Loucy (cell line): ENCODE measurements around the gene CASQ1.

Experiments
- H2AFZ ChIP-seq: fragments of 200-600 bp; sonication (generic); 2 replicates; pipeline ENCODE4 v1.6.0; 2016; ENCODE audit warnings: antibody characterized with exemption, mild to moderate bottlenecking, low read length, moderate library complexity
- H3F3A ChIP-seq: fragments of 200-600 bp; 2 replicates; pipeline ENCODE4 v1.6.0; 2016; ENCODE audit warnings: antibody characterized with exemption, low read depth, mild to moderate bottlenecking
- H3K27me3 ChIP-seq: fragments of 200-600 bp; sonication (generic); 2 replicates; pipeline ENCODE4 v1.6.1; 2014; ENCODE audit warnings: low read length, mild to moderate bottlenecking; ENCODE audit not compliant: insufficient read depth, poor library complexity, severe bottlenecking
- H3K36me3 ChIP-seq: fragments of 200-600 bp; sonication (generic); 2 replicates; pipeline ENCODE4 v1.6.1; 2016; ENCODE audit warnings: low read length; ENCODE audit not compliant: insufficient read depth
- H3K4me1 ChIP-seq: fragments of 200-600 bp; sonication (generic); 2 replicates; pipeline ENCODE4 v1.5.1; 2014; ENCODE audit warnings: low read length, mild to moderate bottlenecking; ENCODE audit not compliant: insufficient read depth, poor library complexity, severe bottlenecking
- H3K4me2 ChIP-seq: fragments of 200-600 bp; sonication (generic); 2 replicates; pipeline ENCODE4 v1.6.0; 2014; ENCODE audit warnings: antibody characterized with exemption, low read length, low read depth, mild to moderate bottlenecking; ENCODE audit not compliant: poor library complexity, severe bottlenecking
- H3K4me3 ChIP-seq: fragments of 200-600 bp; sonication (generic); 2 replicates; pipeline ENCODE4 v1.5.1; 2014; ENCODE audit warnings: low read length, mild to moderate bottlenecking, mixed read lengths; ENCODE audit not compliant: poor library complexity, severe bottlenecking
- H3K79me2 ChIP-seq: fragments of 200-600 bp; sonication (generic); 2 replicates; pipeline ENCODE4 v1.6.1; 2014; ENCODE audit warnings: low read length; ENCODE audit not compliant: insufficient read depth
- H3K9ac ChIP-seq: fragments of 200-600 bp; sonication (generic); 2 replicates; pipeline ENCODE4 v1.6.0; 2014; ENCODE audit warnings: mild to moderate bottlenecking, low read depth, low read length, moderate library complexity; ENCODE audit not compliant: poor library complexity, severe bottlenecking
- H3K9me2 ChIP-seq: fragments of 200-600 bp; sonication (generic); replicated peaks from 2 replicates; pipeline ENCODE4 v1.6.1; 2016; ENCODE audit warnings: low read depth, low read length, mixed read lengths
- H3K9me3 ChIP-seq: fragments of 200-600 bp; sonication (generic); 2 replicates; pipeline ENCODE4 v1.6.1; 2014; ENCODE audit warnings: mild to moderate bottlenecking, antibody characterized with exemption, low read length, low read depth; ENCODE audit not compliant: insufficient read depth
- H4K20me1 ChIP-seq: fragments of 200-600 bp; sonication (generic); 2 replicates; pipeline ENCODE4 v1.6.0; 2014; ENCODE audit warnings: antibody characterized with exemption, low read length, mild to moderate bottlenecking; ENCODE audit not compliant: insufficient read depth, poor library complexity, severe bottlenecking
- EZH2phosphoT487 ChIP-seq: fragments of 200-600 bp; IDR thresholded peaks from 2 replicates; pipeline ENCODE4 v1.6.1; 2018; ENCODE audit warnings: antibody characterized with exemption, mild to moderate bottlenecking, moderate library complexity, borderline replicate concordance
- TF ChIP-seq, protein P1 (sequence below): fragments of 200-600 bp; sonication (generic); conservative IDR thresholded peaks from 2 replicates; pipeline ENCODE4 v1.5.1; 2014; ENCODE audit warnings: mild to moderate bottlenecking, antibody characterized with exemption, low read length

CASQ1 gene

DNA sequence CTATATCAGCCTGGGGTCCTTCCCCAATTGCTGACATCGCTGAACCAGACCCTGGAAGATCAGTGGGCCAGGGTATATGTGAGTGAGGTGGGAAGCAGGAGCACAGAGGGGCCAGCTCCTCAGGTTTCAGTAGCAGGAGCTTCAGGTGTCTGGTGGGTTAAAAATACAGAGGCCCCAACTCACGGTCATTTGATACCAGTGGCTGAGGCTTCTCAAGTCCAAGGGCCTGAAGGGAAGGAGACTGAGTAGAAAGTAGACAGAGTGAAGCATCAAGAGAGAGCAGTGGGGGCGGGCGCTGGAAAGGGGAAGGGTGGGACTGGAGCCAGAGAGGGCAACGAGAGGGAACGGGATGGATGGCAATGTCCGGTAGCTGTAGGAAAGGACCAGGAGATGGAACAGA is 2.0 kb upstream of the CASQ1 start:
- H2AFZ ChIP-seq: no peak overlapping the region
- no peaks in the 10 kb centered on the region for H3K9me2 ChIP-seq
- H3K79me2 ChIP-seq: no peaks in the 10 kb centered on the region
- TF ChIP-seq, protein P1, sequence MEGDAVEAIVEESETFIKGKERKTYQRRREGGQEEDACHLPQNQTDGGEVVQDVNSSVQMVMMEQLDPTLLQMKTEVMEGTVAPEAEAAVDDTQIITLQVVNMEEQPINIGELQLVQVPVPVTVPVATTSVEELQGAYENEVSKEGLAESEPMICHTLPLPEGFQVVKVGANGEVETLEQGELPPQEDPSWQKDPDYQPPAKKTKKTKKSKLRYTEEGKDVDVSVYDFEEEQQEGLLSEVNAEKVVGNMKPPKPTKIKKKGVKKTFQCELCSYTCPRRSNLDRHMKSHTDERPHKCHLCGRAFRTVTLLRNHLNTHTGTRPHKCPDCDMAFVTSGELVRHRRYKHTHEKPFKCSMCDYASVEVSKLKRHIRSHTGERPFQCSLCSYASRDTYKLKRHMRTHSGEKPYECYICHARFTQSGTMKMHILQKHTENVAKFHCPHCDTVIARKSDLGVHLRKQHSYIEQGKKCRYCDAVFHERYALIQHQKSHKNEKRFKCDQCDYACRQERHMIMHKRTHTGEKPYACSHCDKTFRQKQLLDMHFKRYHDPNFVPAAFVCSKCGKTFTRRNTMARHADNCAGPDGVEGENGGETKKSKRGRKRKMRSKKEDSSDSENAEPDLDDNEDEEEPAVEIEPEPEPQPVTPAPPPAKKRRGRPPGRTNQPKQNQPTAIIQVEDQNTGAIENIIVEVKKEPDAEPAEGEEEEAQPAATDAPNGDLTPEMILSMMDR: no peak
- TF ChIP-seq EZH2phosphoT487: no peak
- H3K9ac ChIP-seq: no peak overlapping the region
- H3K4me3 ChIP-seq: no peak overlapping the region
- H3K36me3 ChIP-seq: no peaks in the 10 kb centered on the region
- no peaks in the 10 kb centered on the region for H4K20me1 ChIP-seq
- H3K4me1 ChIP-seq: no peaks in the 10 kb centered on the region
- no peak overlapping the region for H3K4me2 ChIP-seq
- H3K27me3 ChIP-seq: no peaks in the 10 kb centered on the region
- no peaks in the 10 kb centered on the region for H3K9me3 ChIP-seq
- no peaks in the 10 kb centered on the region for H3F3A ChIP-seq

DNA sequence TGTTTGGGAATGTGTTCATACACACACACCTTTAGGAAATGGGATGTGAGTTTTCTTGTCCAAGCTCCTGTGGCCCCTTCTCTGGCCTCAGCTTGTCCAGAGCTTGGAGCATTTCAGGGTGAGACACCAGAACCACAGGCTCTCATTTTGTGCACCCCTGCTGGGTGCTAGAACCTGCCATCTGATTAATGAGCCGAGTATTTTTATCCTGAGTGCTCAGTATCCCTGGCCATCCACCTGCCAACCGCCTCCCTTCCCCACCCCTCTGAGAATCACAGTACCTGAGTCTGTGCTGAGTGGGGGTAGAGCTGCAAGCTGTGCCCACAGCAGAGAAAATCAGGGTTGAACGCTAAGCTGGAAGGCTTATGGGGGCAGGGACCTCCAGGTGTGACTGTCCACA is 1.4 kb downstream of the CASQ1 start:
- Histone ChIP-seq H3F3A (no peaks in the 10 kb centered on the region), H3K79me2 (no peaks in the 10 kb centered on the region)

DNA sequence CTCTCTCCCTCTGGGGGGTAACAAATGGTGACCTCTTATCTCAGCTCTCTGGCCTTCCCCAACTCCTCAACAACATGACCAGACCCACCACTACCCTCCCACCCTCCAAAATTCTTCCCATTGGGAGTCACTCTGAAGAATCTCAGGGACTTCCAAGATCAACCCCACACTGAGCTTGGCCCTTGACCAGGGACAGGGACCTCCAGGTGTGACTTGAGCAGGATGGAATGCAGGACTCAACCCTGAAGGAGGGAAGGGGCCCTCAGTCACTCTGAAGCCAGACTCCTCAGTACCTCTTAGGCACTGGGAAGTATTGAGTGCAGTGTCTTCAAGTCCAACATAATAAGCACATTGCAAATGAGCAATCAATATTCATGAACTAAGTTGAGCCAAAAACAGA is 1.9 kb downstream of the CASQ1 start:
- Histone ChIP-seq H3K4me2 (no peak overlapping the region), H3K36me3 (no peaks in the 10 kb centered on the region), H3K9me3 (no peaks in the 10 kb centered on the region), H3K4me1 (no peaks in the 10 kb centered on the region), H2AFZ (no peak overlapping the region), H4K20me1 (no peaks in the 10 kb centered on the region), H3K4me3 (no peak overlapping the region), H3K9ac (no peak overlapping the region), H3K9me2 (no peaks in the 10 kb centered on the region), H3K79me2 (no peaks in the 10 kb centered on the region), H3F3A (no peaks in the 10 kb centered on the region), H3K27me3 (no peaks in the 10 kb centered on the region)
- TF ChIP-seq EZH2phosphoT487: no peak
- TF ChIP-seq, protein P1: no peak

More for the DNA sequence above, 1.4 kb downstream of the CASQ1 start:
- Histone ChIP-seq H3K9me2 (no peaks in the 10 kb centered on the region), H3K4me3 (no peak overlapping the region), H4K20me1 (no peaks in the 10 kb centered on the region), H3K4me1 (no peaks in the 10 kb centered on the region), H3K36me3 (no peaks in the 10 kb centered on the region), H3K9ac (no peak overlapping the region), H3K9me3 (no peaks in the 10 kb centered on the region), H3K4me2 (no peak overlapping the region), H3K27me3 (no peaks in the 10 kb centered on the region), H2AFZ (no peak overlapping the region)
- TF ChIP-seq, protein P1: no peak
- TF ChIP-seq EZH2phosphoT487: no peak
